Tibial nerve (tissue), 4 donors: ENCODE results near the gene SDCCAG8.

Source experiments
- EP300 ChIP-seq, 2 donors: sonication (generic); formaldehyde crosslinking; IDR thresholded peaks; one replicate each; pipeline ENCODE4 v1.6.1; 2017; ENCODE audit warnings: antibody characterized with exemption in 2 of 2, mild to moderate bottlenecking in 1 of 2
- POLR2A ChIP-seq, 2 donors: fragments of 450-650 bp; IDR thresholded peaks; one replicate each; pipeline ENCODE4 v1.6.1; 2017; ENCODE audit warnings: antibody characterized with exemption in 2 of 2, mild to moderate bottlenecking in 2 of 2, moderate library complexity in 2 of 2
- TF ChIP-seq, protein P1 (sequence below), 5 experiments: fragments of 200-600 bp in 3 of 5; fragments of 450-650 bp in 2 of 5; sonication (generic) in 3 of 5; IDR thresholded peaks; one replicate each; pipeline ENCODE4 v1.5.1; 2016 to 2019; ENCODE audit warnings: antibody characterized with exemption in 5 of 5, mild to moderate bottlenecking in 3 of 5, moderate library complexity in 2 of 5

DNA sequence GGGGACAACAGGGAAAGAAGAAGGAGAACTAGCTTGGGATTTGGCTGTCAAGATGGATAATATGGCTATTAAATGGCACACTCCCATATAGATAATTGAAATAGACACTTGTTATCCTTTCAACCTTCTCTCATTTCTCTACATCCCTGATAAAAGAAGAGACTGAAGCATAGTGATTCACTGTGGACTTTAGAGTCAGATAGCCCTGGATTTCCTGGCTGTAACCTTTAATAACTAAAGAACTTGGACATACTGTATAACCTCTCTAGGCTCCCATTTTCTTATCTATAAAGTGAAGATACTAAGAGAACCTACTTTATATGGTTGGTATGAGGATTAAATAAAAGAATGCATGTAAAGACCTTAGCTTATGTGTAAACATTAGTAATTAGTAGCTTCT lies 152.6 kb downstream of the SDCCAG8 start:
- TF ChIP-seq, protein P1, sequence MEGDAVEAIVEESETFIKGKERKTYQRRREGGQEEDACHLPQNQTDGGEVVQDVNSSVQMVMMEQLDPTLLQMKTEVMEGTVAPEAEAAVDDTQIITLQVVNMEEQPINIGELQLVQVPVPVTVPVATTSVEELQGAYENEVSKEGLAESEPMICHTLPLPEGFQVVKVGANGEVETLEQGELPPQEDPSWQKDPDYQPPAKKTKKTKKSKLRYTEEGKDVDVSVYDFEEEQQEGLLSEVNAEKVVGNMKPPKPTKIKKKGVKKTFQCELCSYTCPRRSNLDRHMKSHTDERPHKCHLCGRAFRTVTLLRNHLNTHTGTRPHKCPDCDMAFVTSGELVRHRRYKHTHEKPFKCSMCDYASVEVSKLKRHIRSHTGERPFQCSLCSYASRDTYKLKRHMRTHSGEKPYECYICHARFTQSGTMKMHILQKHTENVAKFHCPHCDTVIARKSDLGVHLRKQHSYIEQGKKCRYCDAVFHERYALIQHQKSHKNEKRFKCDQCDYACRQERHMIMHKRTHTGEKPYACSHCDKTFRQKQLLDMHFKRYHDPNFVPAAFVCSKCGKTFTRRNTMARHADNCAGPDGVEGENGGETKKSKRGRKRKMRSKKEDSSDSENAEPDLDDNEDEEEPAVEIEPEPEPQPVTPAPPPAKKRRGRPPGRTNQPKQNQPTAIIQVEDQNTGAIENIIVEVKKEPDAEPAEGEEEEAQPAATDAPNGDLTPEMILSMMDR (IDR thresholded peaks at IDR 0.05) = no peak
- TF ChIP-seq POLR2A (IDR thresholded peaks at IDR 0.05) = no peak
- no peak for TF ChIP-seq EP300 (IDR thresholded peaks at IDR 0.05)
